Activated CD8-positive, alpha-beta T cell treated with anti-CD3 and anti-CD28 coated beads for 36 hours (primary cell): ENCODE data around the gene SLC29A1. TPM values are rescaled to one million over a fixed set of nuclear protein-coding genes. Genes with fewer than 3 reads are reported as not detected.

ENCODE experiments used
- ATAC-seq: fragments of 200-7000 bp; cut with Tn5 transposase; one replicate; pipeline ENCODE4 v1.10.0; 2021; ENCODE audit warnings: mild to moderate bottlenecking, moderate library complexity
- CTCF ChIA-PET: fragments of 350-600 bp; sonication (Branson Sonifier 250); formaldehyde crosslinking; loops from one replicate; lab custom pipeline; 2021; ENCODE audit warnings: antibody characterized with exemption; lab: Charles Lee
- POLR2A ChIA-PET: fragments of 350-600 bp; sonication (Branson Sonifier 250); formaldehyde crosslinking; loops from one replicate; lab custom pipeline; 2021; ENCODE audit warnings: antibody characterized with exemption; lab: Charles Lee
- DNase-seq: peaks from one replicate; pipeline ENCODE4 v3.0.0-alpha.2; 2020
- H3K27ac Mint-ChIP-seq: one replicate; pipeline ENCODE4 v1.8.0; 2021; ENCODE audit warnings: mild to moderate bottlenecking, mixed read lengths
- H3K27me3 Mint-ChIP-seq: one replicate; pipeline ENCODE4 v1.8.0; 2021; ENCODE audit warnings: mixed read lengths
- H3K36me3 Mint-ChIP-seq: one replicate; pipeline ENCODE4 v1.8.0; 2021; ENCODE audit warnings: low read depth, mixed read lengths
- H3K4me1 Mint-ChIP-seq: one replicate; pipeline ENCODE4 v1.8.0; 2021; ENCODE audit warnings: low read depth, mixed read lengths
- H3K4me3 Mint-ChIP-seq: one replicate; pipeline ENCODE4 v1.8.0; 2021; ENCODE audit warnings: mild to moderate bottlenecking, moderate library complexity, mixed read lengths
- H3K9me3 Mint-ChIP-seq: one replicate; pipeline ENCODE4 v1.8.0; 2021; ENCODE audit warnings: mixed read lengths
- intact Hi-C: fragments of 100-400 bp; cut with micrococcal nuclease; formaldehyde crosslinking; loops from one replicate; pipeline ENCODE4 v1.10.0; 2022
- total RNA-seq, 2 experiments: library from RNA; stranded (reverse); gene quantifications; one replicate each; pipeline ENCODE4 v1.2.3, GENCODE V29; 2021
- TF ChIP-seq, protein P1 (sequence below): fragments of 200-600 bp; IDR thresholded peaks from one replicate; pipeline ENCODE4 v1.8.0; 2022; ENCODE audit warnings: antibody characterized with exemption, mild to moderate bottlenecking

Gene SLC29A1
- total RNA-seq, 2 experiments from 2014 or later, result 56.1 to 57.4 TPM

GRCh38 chr6:44258325-44258863 is 35.0 kb downstream of the SLC29A1 start:
- H3K4me3 Mint-ChIP-seq, result peak overlapping the region; percentile 71
- intact Hi-C loops, result no loop called here
- TF ChIP-seq, protein P1, sequence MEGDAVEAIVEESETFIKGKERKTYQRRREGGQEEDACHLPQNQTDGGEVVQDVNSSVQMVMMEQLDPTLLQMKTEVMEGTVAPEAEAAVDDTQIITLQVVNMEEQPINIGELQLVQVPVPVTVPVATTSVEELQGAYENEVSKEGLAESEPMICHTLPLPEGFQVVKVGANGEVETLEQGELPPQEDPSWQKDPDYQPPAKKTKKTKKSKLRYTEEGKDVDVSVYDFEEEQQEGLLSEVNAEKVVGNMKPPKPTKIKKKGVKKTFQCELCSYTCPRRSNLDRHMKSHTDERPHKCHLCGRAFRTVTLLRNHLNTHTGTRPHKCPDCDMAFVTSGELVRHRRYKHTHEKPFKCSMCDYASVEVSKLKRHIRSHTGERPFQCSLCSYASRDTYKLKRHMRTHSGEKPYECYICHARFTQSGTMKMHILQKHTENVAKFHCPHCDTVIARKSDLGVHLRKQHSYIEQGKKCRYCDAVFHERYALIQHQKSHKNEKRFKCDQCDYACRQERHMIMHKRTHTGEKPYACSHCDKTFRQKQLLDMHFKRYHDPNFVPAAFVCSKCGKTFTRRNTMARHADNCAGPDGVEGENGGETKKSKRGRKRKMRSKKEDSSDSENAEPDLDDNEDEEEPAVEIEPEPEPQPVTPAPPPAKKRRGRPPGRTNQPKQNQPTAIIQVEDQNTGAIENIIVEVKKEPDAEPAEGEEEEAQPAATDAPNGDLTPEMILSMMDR, result no peak
- no peaks in the 10 kb centered on the region for H3K9me3 Mint-ChIP-seq
- H3K27ac Mint-ChIP-seq, result peak overlapping the region; percentile 85
- no peaks in the 10 kb centered on the region for H3K27me3 Mint-ChIP-seq
- H3K4me1 Mint-ChIP-seq, result peaks cover 70% of the 10 kb centered on the region
- peaks cover 37% of the 10 kb centered on the region for H3K36me3 Mint-ChIP-seq
- ChIA-PET CTCF (interaction anchor here (1.0 to 3.8 kb wide), 2 partner anchors 13 to 86 kb away, joined by 4 to 47 read pairs; partner anchors contain the start of gene HSP90AB1), POLR2A (interaction anchor here (1.6 to 17.2 kb wide), 2 partner anchors 13 to 82 kb away, joined by 5 to 486 read pairs; partner anchors contain the start of gene HSP90AB1)
- no peak for DNase-seq
- no peak for ATAC-seq

DNA sequence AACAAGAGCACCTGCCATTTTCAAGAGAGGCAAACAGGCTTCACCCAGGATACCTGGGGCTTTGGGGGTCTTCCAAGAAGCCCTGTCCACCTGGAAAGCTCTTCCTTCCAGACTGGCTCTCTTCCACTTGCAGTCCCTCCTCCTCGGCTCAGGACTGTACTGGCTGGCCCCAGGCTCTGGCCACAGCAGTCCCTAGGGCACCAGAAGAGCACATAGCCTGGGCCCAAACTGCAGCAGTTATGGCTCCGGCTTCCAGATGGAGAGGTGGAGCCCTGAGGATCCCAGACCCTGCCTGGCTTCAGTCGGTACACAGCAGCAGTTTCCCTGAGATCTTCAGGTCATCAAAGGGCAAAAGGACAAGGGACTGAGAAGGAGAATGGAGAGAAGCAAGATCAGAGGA is 35.5 kb downstream of the SLC29A1 start:
- no peaks in the 10 kb centered on the region for H3K9me3 Mint-ChIP-seq
- CTCF ChIA-PET, result interaction anchor here (1.0 to 3.8 kb wide), 2 partner anchors 13 to 86 kb away, joined by 4 to 47 read pairs; partner anchors contain the start of gene HSP90AB1
- DNase-seq, result no peak
- no peak overlapping the region for H3K4me3 Mint-ChIP-seq
- POLR2A ChIA-PET, result interaction anchor here (17.2 kb wide), 1 partner anchor 14 kb away, joined by 486 read pairs; the partner anchor contains the start of gene HSP90AB1
- intact Hi-C loops, result no loop called here
- H3K4me1 Mint-ChIP-seq, result peaks cover 67% of the 10 kb centered on the region
- no peaks in the 10 kb centered on the region for H3K27me3 Mint-ChIP-seq
- ATAC-seq, result no peak
- H3K27ac Mint-ChIP-seq, result peak overlapping the region; percentile 85
- TF ChIP-seq, protein P1, result no peak
- peaks cover 37% of the 10 kb centered on the region for H3K36me3 Mint-ChIP-seq

GRCh38 chr6:44260011-44260410 is 36.6 kb downstream of the SLC29A1 start:
- ChIA-PET CTCF (no interaction called here), POLR2A (interaction anchor here (17.2 kb wide), 1 partner anchor 15 kb away, joined by 486 read pairs; the partner anchor contains the start of gene HSP90AB1)
- H3K4me3 Mint-ChIP-seq, result no peak overlapping the region
- intact Hi-C loops, result no loop called here
- DNase-seq, result no peak
- TF ChIP-seq, protein P1, result no peak
- no peak for ATAC-seq
- H3K36me3 Mint-ChIP-seq, result peaks cover 44% of the 10 kb centered on the region
- peaks cover 58% of the 10 kb centered on the region for H3K4me1 Mint-ChIP-seq
- no peak overlapping the region for H3K27ac Mint-ChIP-seq
- no peaks in the 10 kb centered on the region for H3K9me3 Mint-ChIP-seq
- no peaks in the 10 kb centered on the region for H3K27me3 Mint-ChIP-seq

- Mint-ChIP-seq H3K36me3 (peaks cover 42% of the 10 kb centered on the region), H3K27me3 (no peaks in the 10 kb centered on the region), H3K4me1 (peaks cover 52% of the 10 kb centered on the region), H3K9me3 (no peaks in the 10 kb centered on the region), H3K4me3 (no peak overlapping the region), H3K27ac (peak overlapping the region; percentile 66)
- intact Hi-C loops, result no loop called here
- POLR2A ChIA-PET, result interaction anchor here (17.2 kb wide), 1 partner anchor 15 kb away, joined by 486 read pairs; the partner anchor contains the start of gene HSP90AB1
- DNase-seq (no peak), ATAC-seq (no peak)
- CTCF ChIA-PET, result interaction anchor here (1.4 kb wide), 1 partner anchor 44 kb away, joined by 5 read pairs; no protein-coding TSS in a partner anchor
- TF ChIP-seq, protein P1, result no peak
Observed at GRCh38 chr6:44260451-44261297, 37.3 kb downstream of the SLC29A1 start.
